GM12878 (cell line): ENCODE measurements around the gene ATAD2B. TPM values are rescaled to one million over a fixed set of nuclear protein-coding genes. Genes with fewer than 3 reads are reported as not detected.

ENCODE experiments used
- ATAC-seq: fragments of 200-7000 bp; cut with Tn5 transposase; 3 replicates; pipeline ENCODE4 v1.9.1; 2020; ENCODE audit warnings: mild to moderate bottlenecking, moderate library complexity
- BruUV-seq: library from RNA; stranded (reverse); fragments of 400-500 nt; replicated peaks from 2 replicates; lab custom pipeline; 2021; lab: Mats Ljungman, UMichigan
- CTCF ChIA-PET: fragments of 300-600 bp; sonication (Branson Sonifier 250); formaldehyde crosslinking; extraction: SDS; loops from one replicate; lab custom pipeline; 2021; ENCODE audit warnings: inconsistent platforms; lab: Yijun Ruan, JAX
- POLR2A ChIA-PET: fragments of 350-600 bp; formaldehyde crosslinking; extraction: SDS; loops from one replicate; lab custom pipeline; 2021; ENCODE audit warnings: inconsistent platforms; lab: Charles Lee
- RAD21 ChIA-PET: fragments of 300-600 bp; sonication (Branson Sonifier 250); formaldehyde crosslinking; loops from one replicate; lab custom pipeline; 2023; ENCODE audit warnings: antibody characterized with exemption; ENCODE audit not compliant: unreplicated experiment; lab: Charles Lee
- SMC1A ChIA-PET: fragments of 300-600 bp; sonication (Branson Sonifier 250); formaldehyde crosslinking; loops from one replicate; lab custom pipeline; 2023; ENCODE audit not compliant: unreplicated experiment, uncharacterized antibody; lab: Charles Lee
- DNase-seq: peaks from one replicate; pipeline ENCODE4 v3.0.0-alpha.2; 2011; ENCODE audit warnings: low read depth, low spot score
- FAIRE-seq: peaks from 3 replicates; lab custom pipeline; 2011; peaks lifted over from hg19 to GRCh38; lab: Jason Lieb, UNC
- H2AFZ ChIP-seq: 2 replicates; pipeline ENCODE4 v1.6.0; 2011; ENCODE audit warnings: low read depth, low read length, control low read depth; ENCODE audit not compliant: control insufficient read depth
- H3K27ac ChIP-seq: 2 replicates; pipeline ENCODE4 v1.5.1; 2011; ENCODE audit warnings: control low read depth; ENCODE audit not compliant: control insufficient read depth, insufficient read depth
- H3K27me3 ChIP-seq, 2 experiments: replicated peaks in 1 of 2; 2 replicates each; pipeline versions ENCODE4 v1.6.0 to v1.6.1; 2011; ENCODE audit warnings: low read length in 1 of 2; ENCODE audit not compliant: control insufficient read depth in 2 of 2, insufficient read depth in 2 of 2
- H3K36me3 ChIP-seq, 2 experiments: 2 replicates each; pipeline ENCODE4 v1.5.1; 2011; ENCODE audit warnings: low read length in 1 of 2; ENCODE audit not compliant: control insufficient read depth in 2 of 2, insufficient read depth in 2 of 2
- H3K4me1 ChIP-seq: 2 replicates; pipeline ENCODE4 v1.6.1; 2011; ENCODE audit warnings: mild to moderate bottlenecking, low read length, moderate library complexity, mixed read lengths; ENCODE audit not compliant: control insufficient read depth, insufficient read depth
- H3K4me2 ChIP-seq: 2 replicates; pipeline ENCODE4 v1.6.0; 2011; ENCODE audit warnings: control low read depth; ENCODE audit not compliant: control insufficient read depth, insufficient read depth
- H3K4me3 ChIP-seq: fragments of 200-600 bp; sonication (generic); 2 replicates; pipeline ENCODE4 v1.5.1; 2016
- H3K79me2 ChIP-seq: 2 replicates; pipeline ENCODE4 v1.6.0; 2011; ENCODE audit warnings: low read length; ENCODE audit not compliant: control insufficient read depth, insufficient read depth
- H3K9ac ChIP-seq: 2 replicates; pipeline ENCODE4 v1.8.0; 2011; ENCODE audit warnings: low read length, control low read depth, mixed read lengths; ENCODE audit not compliant: control insufficient read depth, insufficient read depth
- H3K9me3 ChIP-seq: replicated peaks from 3 replicates; pipeline ENCODE4 v1.5.1; 2011; ENCODE audit warnings: mild to moderate bottlenecking, low read length; ENCODE audit not compliant: control insufficient read depth, insufficient read depth
- H4K20me1 ChIP-seq: 2 replicates; pipeline ENCODE4 v1.6.0; 2011; ENCODE audit not compliant: control insufficient read depth, insufficient read depth
- CHD4 ChIP-seq: fragments of 200-600 bp; sonication (generic); IDR thresholded peaks from 2 replicates; pipeline ENCODE4 v1.6.1; 2016; ENCODE audit warnings: mild to moderate bottlenecking
- HCFC1 ChIP-seq: fragments of 150-350 bp; IDR thresholded peaks from 2 replicates; pipeline ENCODE4 v1.6.1; 2014; ENCODE audit warnings: low read length
- HDGF ChIP-seq: fragments of 450-650 bp; IDR thresholded peaks from 2 replicates; pipeline ENCODE4 v1.6.1; 2016; ENCODE audit warnings: antibody characterized with exemption
- LARP7 ChIP-seq: fragments of 450-650 bp; IDR thresholded peaks from 2 replicates; pipeline ENCODE4 v1.6.1; 2017; ENCODE audit warnings: mild to moderate bottlenecking
- MXI1 ChIP-seq: fragments of 150-350 bp; IDR thresholded peaks from 2 replicates; pipeline ENCODE4 v1.6.1; 2011; ENCODE audit warnings: low read depth, mild to moderate bottlenecking, inconsistent platforms, low read length, improper control_type of control experiment
- NFYA ChIP-seq: IDR thresholded peaks from 2 replicates; pipeline ENCODE4 v1.6.1; 2011; ENCODE audit warnings: low read depth, mild to moderate bottlenecking, low read length, improper control_type of control experiment, borderline replicate concordance
- NFYB ChIP-seq: IDR thresholded peaks from 2 replicates; pipeline ENCODE4 v1.6.1; 2011; ENCODE audit warnings: low read depth, mild to moderate bottlenecking, low read length, improper control_type of control experiment, moderate library complexity; ENCODE audit not compliant: insufficient read depth
- PAX5 ChIP-seq: IDR thresholded peaks from 2 replicates; pipeline ENCODE4 v1.6.1; 2011; ENCODE audit warnings: low read depth, low read length, borderline replicate concordance
- RAD21 ChIP-seq: IDR thresholded peaks from 2 replicates; pipeline ENCODE4 v1.6.1; 2011; ENCODE audit warnings: mild to moderate bottlenecking, low read depth, low read length, moderate library complexity; ENCODE audit not compliant: insufficient read depth
- RCOR1 ChIP-seq: conservative IDR thresholded peaks from 2 replicates; pipeline ENCODE4 v1.6.1; 2012; ENCODE audit warnings: low read depth, low read length, improper control_type of control experiment
- SMARCA5 ChIP-seq: fragments of 450-650 bp; IDR thresholded peaks from 2 replicates; pipeline ENCODE4 v1.6.1; 2017; ENCODE audit warnings: mild to moderate bottlenecking
- SREBF1 ChIP-seq: IDR thresholded peaks from 2 replicates; pipeline ENCODE4 v1.6.1; 2012; ENCODE audit warnings: mild to moderate bottlenecking, low read length
- SUPT20H ChIP-seq: IDR thresholded peaks from 2 replicates; pipeline ENCODE4 v1.6.1; 2011; ENCODE audit warnings: low read depth, mild to moderate bottlenecking, low read length, moderate library complexity, borderline replicate concordance; ENCODE audit not compliant: control insufficient read depth
- ZSCAN29 ChIP-seq: fragments of 450-650 bp; IDR thresholded peaks from 2 replicates; pipeline ENCODE4 v1.6.1; 2017; ENCODE audit warnings: mild to moderate bottlenecking, moderate library complexity
- WGBS: methylation state at CpG from one replicate; pipeline ENCODE4 v1.1.6; 2016; ENCODE audit warnings: low lambda C conversion rate; ENCODE audit not compliant: insufficient replicate concordance, insufficient coverage; ENCODE audit errors: missing lambda C conversion rate; 5-methylcytosine and 5-hydroxymethylcytosine counted together
- in situ Hi-C: fragments of 300-500 bp; cut with MboI; formaldehyde crosslinking; loops from 9 replicates; pipeline ENCODE4 v1.14.3; 2018; ENCODE audit warnings: mixed read lengths
- intact Hi-C: fragments of 100-400 bp; cut with micrococcal nuclease; formaldehyde crosslinking; loops from one replicate; pipeline ENCODE4 v1.14.2; 2022; ENCODE audit not compliant: unreplicated experiment
- polyA plus RNA-seq, 11 experiments: library from polyadenylated mRNA; depleted of rRNA in 4 of 11; unstranded in 6 of 11; stranded (reverse) in 5 of 11; fragments of >200 nt; fragmentation: Nextera tagmentation in 4 of 11; fragmentation: Illumina TruSeq in 1 of 11; extraction: Ambion mirVana in 4 of 11; extraction: Trizol in 1 of 11; gene quantifications; 1 replicate in 1 of 11; 2 replicates in 10 of 11; pipeline versions ENCODE4 v1.2.1 to v1.2.3, GENCODE V29; 2011 to 2016; ENCODE audit warnings: inconsistent platforms in 2 of 11, missing spikeins in 2 of 11, low read depth in 1 of 11
- total RNA-seq, 4 experiments: library from RNA; depleted of rRNA in 3 of 4; stranded (reverse); fragments of >200 nt in 3 of 4; fragmentation: Illumina TruSeq in 1 of 4; extraction: Trizol in 1 of 4; gene quantifications; 2 replicates each; pipeline versions ENCODE4 v1.2.1 to v1.2.3, GENCODE V29; 2013 to 2021
- TF ChIP-seq, protein P1 (sequence below): IDR thresholded peaks from 2 replicates; pipeline ENCODE4 v1.6.1; 2012; ENCODE audit warnings: low read depth, low read length, improper control_type of control experiment
- TF ChIP-seq, protein P2 (sequence below): IDR thresholded peaks from 2 replicates; pipeline ENCODE4 v1.6.1; 2011; ENCODE audit warnings: low read depth, low read length, improper control_type of control experiment, borderline replicate concordance
- TF ChIP-seq, protein P3 (sequence below): fragments of 450-650 bp; IDR thresholded peaks from 2 replicates; pipeline ENCODE4 v1.6.1; 2017; ENCODE audit warnings: antibody characterized with exemption, mild to moderate bottlenecking, moderate library complexity

Gene ATAD2B
- total and polyA plus RNA-seq, 10 of the 15 experiments (the other 5 are each of a cell fraction or from before 2014, with no cell fraction given) = 3.6 to 29.9 (median 16.8) TPM

DNA sequence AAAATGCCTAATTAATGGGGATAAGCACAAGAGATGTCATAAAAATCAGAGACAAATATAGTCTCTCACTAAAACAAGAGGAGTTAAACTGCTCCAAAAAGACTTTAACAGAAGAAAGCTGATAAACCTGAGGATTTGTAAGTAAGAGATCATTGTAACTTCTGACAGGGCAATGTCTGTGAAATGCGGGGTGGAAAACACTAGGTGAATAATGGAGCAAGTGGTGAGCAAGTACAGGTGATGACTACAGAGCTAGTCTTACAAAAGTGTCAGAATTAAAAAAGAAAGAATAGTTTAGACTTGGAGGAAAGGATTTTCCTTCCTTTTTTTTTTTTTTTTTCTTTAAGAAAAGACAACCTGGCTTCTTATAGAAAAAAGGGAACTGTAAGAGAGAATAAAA, 22.7 kb downstream of the ATAD2B start:
- Histone ChIP-seq H3K79me2 (peaks cover 36% of the 10 kb centered on the region), H3K4me2 (no peak overlapping the region), H3K9ac (no peak overlapping the region), H3K4me3 (no peak overlapping the region), H2AFZ (no peak overlapping the region), H3K9me3 (no peaks in the 10 kb centered on the region), H4K20me1 (peaks cover 3% of the 10 kb centered on the region; the same call in 1 of the 2 replicates), H3K4me1 (no peaks in the 10 kb centered on the region), H3K27me3 (no peaks in the 10 kb centered on the region)
- POLR2A ChIA-PET = interaction anchor here (0.7 to 1.0 kb wide), 2 partner anchors 18 to 21 kb away, joined by 3 read pairs; no protein-coding TSS in a partner anchor
- no TSS peak for BruUV-seq
- SMC1A ChIA-PET = interaction anchor here (1.0 kb wide), 1 partner anchor 10 kb away, joined by 3 read pairs; no protein-coding TSS in a partner anchor
- CTCF ChIA-PET = interaction anchor here (0.8 kb wide), 1 partner anchor 11 kb away, joined by 3 read pairs; no protein-coding TSS in a partner anchor
- RAD21 ChIA-PET = interaction anchor here (0.7 kb wide), 1 partner anchor 10 kb away, joined by 3 read pairs; no protein-coding TSS in a partner anchor
- FAIRE-seq = no peak
- in situ Hi-C loops = no loop called here
- no peak for DNase-seq
- 100% methylated on average over 1 of the region's 1 CpG for WGBS
- TF ChIP-seq MXI1 (no peak), PAX5 (no peak), RAD21 (no peak), CHD4 (no peak), HCFC1 (no peak), RCOR1 (no peak), ZSCAN29 (no peak), HDGF (no peak), NFYB (no peak), SREBF1 (no peak), SUPT20H (no peak), LARP7 (no peak), NFYA (no peak), SMARCA5 (no peak)
- TF ChIP-seq, protein P1, sequence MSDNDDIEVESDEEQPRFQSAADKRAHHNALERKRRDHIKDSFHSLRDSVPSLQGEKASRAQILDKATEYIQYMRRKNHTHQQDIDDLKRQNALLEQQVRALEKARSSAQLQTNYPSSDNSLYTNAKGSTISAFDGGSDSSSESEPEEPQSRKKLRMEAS = no peak
- TF ChIP-seq, protein P2, sequence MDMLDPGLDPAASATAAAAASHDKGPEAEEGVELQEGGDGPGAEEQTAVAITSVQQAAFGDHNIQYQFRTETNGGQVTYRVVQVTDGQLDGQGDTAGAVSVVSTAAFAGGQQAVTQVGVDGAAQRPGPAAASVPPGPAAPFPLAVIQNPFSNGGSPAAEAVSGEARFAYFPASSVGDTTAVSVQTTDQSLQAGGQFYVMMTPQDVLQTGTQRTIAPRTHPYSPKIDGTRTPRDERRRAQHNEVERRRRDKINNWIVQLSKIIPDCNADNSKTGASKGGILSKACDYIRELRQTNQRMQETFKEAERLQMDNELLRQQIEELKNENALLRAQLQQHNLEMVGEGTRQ = no peak
- TF ChIP-seq, protein P3, sequence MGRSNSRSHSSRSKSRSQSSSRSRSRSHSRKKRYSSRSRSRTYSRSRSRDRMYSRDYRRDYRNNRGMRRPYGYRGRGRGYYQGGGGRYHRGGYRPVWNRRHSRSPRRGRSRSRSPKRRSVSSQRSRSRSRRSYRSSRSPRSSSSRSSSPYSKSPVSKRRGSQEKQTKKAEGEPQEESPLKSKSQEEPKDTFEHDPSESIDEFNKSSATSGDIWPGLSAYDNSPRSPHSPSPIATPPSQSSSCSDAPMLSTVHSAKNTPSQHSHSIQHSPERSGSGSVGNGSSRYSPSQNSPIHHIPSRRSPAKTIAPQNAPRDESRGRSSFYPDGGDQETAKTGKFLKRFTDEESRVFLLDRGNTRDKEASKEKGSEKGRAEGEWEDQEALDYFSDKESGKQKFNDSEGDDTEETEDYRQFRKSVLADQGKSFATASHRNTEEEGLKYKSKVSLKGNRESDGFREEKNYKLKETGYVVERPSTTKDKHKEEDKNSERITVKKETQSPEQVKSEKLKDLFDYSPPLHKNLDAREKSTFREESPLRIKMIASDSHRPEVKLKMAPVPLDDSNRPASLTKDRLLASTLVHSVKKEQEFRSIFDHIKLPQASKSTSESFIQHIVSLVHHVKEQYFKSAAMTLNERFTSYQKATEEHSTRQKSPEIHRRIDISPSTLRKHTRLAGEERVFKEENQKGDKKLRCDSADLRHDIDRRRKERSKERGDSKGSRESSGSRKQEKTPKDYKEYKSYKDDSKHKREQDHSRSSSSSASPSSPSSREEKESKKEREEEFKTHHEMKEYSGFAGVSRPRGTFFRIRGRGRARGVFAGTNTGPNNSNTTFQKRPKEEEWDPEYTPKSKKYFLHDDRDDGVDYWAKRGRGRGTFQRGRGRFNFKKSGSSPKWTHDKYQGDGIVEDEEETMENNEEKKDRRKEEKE = no peak
- TF ChIP-seq, all 136 proteins: peak for 0
- H3K27ac ChIP-seq = no peak overlapping the region
- no peaks in the 10 kb centered on the region for H3K36me3 ChIP-seq
- intact Hi-C loops = no loop called here
- no peak for ATAC-seq
